GM19397 (cell line): ENCODE measurements around the gene FAM53B.

Experiments used
- ATAC-seq: cut with Tn5 transposase; IDR thresholded peaks from one replicate; pipeline ENCODE4 v1.9.1; 2021; ENCODE audit warnings: mild to moderate bottlenecking, moderate library complexity; ENCODE audit not compliant: unreplicated experiment

FAM53B gene

DNA sequence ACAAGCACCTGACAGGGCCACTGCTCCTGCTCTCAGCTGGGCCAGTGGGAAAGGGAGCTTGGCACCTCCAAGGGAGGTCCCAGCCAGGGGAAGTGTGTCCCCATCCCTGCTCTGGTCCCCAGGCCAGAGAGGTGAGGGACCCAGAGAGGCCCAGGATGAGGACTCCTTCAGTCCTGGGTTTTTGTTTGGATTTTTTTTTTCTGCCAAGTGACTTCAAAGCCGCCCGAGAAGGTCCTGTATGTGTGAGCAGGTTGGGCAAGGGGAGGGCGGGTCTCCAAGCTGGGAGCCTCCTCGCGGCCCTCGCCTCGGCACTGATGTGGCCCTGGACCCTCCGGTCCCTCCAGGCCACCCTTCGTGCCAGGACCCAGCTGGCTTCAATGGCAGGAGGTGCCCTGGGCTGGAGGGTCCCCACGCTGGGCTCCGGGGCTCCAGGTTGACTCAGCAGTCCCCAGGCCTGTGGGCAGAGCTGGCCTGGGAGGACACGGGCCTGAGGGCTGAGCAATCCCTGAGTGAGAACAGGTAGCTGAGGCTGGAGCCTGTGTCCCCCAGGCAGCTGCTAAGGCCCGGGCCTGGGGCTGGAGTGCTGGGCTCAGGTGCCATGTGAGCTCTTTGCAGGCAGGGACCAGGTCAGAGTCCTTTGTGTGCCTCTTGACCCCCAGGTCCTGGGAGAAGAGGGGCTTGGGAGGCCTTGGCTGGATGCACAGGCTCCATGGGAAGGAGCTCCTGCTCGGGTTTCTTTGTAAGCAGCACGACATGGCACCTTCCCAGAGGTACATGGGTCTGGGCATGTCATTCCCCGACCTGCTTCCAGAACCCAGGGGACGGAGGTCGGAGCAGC lies 140.6 kb downstream of the FAM53B start:
- no peak for ATAC-seq

- no peak for ATAC-seq
Measured at GRCh38 chr10:124602646-124603365, 141.4 kb downstream of the FAM53B start.

GRCh38 chr10:124602121-124602561 lies 142.0 kb downstream of the FAM53B start:
- no peak for ATAC-seq

- no peak for ATAC-seq
Measured at GRCh38 chr10:124601431-124602120, 142.6 kb downstream of the FAM53B start.

DNA sequence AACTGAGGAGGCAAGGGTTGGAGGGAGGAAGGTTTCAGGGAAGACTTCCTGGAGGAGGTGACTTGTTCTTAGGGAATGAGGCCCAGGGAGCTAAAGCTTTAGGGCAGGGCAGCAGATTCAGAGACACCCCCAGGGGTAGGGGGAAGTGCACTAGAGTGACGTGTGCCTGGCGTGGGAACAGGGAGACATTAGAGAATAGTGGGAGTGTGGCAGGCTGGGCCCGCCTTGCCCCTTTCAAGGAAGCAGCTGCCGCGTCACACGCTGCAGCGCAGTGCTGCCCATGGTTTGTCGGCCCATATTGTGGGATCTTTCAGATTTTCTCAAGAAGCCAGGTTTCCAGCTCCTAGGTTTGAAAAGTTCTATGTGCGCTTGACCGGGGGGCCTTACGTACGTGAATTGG lies 143.2 kb downstream of the FAM53B start:
- ATAC-seq: no peak

DNA sequence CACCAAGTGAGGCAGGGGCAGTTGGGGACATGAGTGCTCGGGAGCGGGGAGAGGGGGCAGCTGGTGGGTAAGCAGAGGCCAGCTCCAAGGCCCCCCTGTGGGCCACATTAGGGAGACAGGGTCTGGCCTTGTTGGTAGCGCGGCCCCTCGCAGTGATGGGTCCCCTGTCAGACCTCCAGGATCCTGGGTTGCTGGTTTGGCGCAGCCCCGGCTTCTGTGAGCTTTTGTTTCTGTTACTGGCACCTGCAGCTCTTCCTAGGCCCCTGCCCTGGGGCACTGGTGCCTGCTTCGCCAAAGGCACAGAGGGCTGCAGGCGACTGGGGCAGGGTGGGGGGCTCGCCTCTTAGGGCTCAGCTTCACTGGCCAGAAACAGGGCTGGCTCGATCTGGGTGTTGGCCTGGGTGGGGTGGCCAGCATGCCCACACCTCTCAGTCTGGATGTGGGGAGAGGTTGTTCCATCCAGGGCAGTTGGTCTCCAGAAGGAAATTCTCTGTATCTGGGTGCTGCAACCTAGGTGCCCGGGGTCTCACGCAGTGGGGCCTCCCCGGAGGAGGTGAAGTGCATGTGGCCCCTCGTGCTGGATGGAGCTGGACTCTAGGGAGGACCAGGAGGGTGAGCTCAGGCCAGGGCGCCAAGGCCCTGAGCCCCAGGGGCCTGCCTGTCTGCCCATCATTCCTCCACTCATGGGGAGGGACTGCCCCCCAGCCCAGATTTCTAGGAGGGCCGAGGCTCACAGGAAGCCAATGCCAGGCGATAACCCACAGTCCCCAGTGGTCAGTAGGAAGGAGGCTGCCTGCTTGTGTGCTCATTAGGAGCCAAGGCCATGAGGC lies 143.9 kb downstream of the FAM53B start:
- no peak for ATAC-seq

DNA sequence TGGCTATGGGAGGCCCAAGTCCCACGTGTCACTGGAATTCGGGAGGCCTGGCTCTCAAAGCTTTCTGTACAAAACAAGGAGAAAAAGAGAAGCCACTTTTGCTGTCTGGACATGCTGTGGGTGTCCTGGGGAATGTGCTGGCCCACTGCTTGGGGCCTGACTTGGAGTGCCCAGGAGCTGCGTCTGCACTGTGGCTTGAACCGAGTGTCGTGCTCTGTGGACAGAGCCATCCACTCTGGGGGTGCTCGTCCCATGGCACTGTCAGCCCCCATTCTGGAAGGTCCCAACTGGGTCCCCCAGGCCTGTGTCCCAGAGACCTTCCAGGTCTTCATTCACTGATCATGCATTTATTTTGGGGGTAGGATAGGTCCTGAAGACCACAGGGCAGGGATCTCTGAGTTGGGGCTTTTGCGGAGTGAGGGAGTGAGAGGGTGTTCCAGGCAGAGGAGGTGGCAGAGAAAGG lies 144.6 kb downstream of the FAM53B start:
- ATAC-seq: no peak

- no peak for ATAC-seq
Measured at GRCh38 chr10:124598773-124599587, 145.2 kb downstream of the FAM53B start.

DNA sequence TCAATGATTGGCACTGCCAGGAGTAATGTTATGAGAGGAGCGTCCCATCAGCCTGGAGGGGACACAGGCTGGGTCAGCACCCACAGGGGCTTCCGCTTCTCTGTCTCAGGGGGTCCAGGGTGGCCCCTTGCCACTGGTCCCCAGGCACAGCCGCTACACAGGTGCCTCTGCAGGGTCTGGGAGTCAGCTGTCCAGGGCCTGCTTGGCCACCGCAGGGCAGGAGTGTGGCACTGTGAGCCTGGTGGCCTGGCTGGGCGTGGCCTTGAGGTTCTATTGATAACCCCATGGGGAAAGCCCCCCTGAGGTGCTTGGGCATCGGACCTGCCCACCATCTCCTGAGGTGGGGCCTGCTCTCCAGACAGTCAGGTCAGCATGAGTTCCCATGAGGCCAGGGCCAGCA lies 146.0 kb downstream of the FAM53B start:
- ATAC-seq: no peak

DNA sequence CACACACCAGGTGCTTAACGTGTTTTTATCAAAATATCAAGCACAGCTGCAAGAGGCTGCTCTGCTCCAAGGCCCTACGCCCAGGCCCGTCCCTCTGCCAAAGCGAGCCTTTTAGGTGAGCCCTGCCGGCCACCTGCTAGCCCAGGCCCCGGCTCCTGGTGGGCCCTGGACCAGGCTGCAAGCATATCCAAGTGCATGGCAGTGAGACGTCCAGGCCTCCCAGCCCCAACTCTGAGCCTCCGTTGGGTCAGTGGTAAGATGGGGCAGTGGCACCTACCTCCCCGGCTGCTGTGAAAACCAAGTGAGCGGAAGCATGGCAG lies 146.4 kb downstream of the FAM53B start:
- no peak for ATAC-seq

DNA sequence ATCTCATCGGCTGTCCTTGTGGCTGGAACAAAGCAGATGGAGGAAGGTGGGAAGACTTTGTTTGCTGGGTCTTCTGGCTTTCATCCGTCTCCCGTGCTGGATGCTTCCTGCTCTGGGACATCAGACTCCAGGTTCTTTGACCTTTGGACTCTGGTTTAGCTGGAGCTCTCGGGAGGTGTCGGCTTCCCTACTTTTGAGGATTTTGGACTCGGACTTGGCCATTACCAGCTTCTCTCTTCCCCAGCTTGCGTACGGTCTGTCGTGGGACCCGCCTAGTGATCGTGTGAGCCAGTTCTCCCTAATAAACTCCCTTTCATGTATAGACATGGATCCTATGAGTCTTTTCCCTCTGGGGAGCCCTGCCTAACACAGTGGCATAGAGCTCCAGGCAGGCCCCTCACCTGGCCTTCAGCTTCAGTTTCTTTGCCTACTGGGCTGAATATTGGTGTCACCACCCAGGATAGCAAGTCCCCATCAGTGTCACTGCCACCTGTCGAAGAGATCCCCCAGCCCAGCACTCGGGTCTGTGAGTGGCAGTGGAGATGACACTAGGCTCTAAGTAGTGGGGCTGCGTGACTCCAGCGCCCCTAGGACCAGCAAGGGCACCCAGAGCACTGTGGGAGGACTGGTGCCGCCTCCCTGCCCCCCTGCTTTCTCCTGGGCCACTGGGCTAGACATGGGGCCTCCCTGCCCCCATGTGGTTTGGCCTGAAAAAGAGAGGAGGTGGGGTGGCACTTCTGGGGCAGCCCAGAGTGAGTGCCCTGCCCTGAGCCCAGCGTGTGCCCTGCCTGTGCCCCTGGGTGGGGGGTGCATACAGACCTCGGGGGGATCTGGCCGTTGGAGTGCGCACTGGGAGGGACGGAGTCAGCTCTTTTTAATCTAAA lies 147.0 kb downstream of the FAM53B start:
- no peak for ATAC-seq

DNA sequence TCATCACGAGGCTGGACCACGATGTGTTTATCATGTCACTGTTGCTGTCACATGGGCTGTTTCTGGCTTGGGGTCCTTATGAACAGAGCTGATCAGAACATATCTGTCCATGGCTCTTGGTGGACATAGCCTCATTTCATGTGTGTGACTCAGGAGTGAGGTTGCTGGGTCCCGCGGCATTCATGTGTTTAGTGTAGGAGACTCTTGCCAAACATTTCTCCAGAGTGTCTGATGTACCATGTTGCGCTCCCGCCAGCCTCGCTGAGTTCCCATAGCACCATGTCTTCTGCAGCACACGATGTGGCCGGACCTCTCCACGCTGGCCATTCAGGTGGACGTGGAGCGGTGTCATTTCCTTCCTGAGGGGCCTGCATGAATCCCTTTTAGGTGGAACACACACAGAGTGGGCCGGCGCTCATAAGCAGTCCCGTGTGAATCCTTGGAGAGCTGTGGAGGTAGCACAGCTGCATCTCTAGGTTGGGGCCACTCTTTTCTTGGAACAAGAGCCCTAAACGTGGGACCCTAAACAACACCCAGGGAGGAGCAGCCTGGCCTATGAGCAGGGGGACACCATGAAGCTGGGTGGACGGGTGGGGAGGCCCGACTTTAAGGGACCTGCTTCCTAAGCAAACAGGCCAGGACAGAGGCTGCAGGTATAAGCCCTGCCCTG lies 147.9 kb downstream of the FAM53B start:
- ATAC-seq: no peak

DNA sequence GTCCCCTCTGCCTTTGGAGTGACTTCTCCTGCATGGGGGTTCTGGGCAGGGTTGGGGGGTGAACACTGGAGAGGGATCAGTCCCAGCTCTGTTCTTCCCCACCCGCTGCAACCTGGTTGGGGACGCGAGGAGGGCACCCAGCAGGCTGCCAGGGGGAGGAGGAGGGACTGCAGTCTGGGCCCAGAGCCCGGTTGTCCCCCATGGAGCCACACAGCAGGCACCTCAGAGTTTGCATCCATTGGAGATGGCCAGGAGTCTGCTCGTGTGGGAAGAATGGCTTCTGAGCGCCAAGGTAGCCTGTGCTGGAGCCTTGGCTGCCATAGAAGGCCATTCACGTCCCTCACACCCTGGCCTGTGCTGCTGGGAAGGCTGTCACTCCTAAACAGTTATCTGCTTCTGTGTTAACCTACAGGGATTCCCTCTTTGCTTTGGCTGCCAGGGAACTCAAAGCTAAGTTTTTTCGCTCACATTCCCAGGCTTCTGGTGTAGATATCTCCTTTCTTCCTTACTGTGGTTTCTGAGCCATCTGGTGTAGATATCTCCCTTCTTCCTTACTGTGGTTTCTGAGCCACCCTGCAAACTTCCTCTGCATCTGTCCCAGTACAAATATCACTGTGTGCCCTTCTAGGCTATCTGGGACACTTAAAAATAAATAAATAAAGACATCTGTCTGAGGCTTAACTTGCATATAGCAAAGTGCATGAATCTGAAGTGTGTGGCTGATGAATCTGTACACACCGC lies 148.9 kb downstream of the FAM53B start:
- no peak for ATAC-seq

DNA sequence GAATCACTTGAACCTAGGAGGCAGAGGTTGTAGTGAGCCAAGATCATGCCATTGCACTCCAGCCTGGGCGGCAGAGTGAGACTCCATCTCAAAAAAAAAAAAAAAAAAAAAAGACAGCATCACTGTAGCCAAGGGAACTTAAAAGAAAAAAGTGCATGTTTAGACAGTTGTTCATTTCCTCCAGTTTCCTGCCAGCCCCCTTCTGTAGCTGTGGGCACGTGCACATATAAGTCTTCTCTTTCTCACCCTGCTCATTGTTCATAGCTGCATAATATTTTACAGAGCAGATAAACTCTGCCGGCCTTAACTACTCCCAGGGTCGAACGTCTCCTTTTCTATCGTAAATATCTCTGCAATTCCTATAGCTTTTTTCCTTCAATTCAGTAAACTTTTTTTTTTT lies 149.9 kb downstream of the FAM53B start:
- ATAC-seq: no peak

DNA sequence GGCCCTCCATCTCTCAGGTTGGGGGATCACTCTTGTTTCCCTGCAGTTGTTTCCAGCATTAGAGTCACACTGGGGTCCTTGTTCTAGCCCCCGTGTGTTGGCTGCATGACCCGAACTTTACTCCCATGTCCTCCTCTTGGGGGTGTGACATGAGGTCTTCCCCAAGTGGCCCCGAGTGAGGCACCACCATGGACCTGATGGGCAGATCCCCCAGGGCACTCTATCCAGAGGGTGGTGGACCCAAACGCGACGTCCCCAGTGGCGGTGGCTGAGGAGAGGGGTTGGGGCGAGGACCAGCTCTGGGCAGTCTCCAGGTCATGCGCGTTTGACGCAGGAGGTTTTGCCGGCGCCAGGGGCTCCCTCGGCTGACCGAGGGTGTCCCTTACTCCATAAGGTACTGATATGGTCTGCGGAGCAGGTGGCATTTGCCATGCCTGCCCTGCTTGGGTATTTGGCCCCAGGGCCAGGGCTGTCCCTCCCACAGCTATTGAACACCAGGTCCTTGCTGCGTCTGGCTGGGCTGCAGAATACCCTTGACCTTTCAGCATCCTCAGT lies 150.7 kb downstream of the FAM53B start:
- ATAC-seq: no peak

- no peak for ATAC-seq
Measured at GRCh38 chr10:124592736-124593430, 151.3 kb downstream of the FAM53B start.

DNA sequence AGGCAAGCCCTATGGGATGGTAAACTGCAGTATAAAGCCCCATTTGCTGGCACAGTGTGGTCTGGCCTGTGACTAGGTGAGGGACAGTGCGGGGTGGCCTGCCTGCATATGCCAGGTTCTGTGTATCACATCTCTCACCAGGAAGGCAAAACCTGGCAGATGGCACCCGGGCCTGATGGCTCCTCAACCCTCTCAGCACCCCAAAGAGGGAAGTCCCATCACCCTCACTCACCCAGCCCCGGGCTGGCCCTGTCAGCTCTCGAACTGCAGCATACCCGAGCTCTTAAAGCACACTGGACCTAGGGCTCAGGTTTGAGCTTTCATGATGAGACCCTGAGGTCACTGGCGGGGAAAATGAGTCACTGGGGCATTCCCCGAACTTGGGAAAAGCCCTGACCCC lies 152.1 kb downstream of the FAM53B start:
- ATAC-seq: no peak
